NCI-H1092 (cell line): Measurements from ENCODE around the gene BRCA2.

Experiments used
- DNase-seq: peaks from one replicate; lab custom pipeline; 2025; lab: John Stamatoyannopoulos, UW

BRCA2 gene

DNA sequence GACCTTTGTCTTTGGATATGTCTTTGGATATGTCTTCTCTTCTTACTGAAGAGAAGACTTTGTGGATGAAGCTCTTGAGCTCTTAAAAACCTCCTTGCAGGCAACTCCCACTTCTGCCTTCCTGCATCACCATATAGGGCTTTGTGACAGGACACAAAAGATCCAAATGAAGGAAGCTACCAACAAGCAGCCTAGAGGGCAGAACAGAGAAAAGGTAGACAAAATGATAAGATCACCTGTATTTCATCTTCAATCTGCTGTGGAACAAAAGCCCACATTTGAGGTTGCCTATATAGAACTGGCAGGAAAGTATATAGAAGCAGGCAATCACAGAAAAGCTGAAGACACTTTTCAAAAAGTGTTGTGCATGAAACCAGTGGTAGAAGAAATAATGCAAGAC, 70.1 kb downstream of the BRCA2 start:
- DNase-seq, result no peak

DNA sequence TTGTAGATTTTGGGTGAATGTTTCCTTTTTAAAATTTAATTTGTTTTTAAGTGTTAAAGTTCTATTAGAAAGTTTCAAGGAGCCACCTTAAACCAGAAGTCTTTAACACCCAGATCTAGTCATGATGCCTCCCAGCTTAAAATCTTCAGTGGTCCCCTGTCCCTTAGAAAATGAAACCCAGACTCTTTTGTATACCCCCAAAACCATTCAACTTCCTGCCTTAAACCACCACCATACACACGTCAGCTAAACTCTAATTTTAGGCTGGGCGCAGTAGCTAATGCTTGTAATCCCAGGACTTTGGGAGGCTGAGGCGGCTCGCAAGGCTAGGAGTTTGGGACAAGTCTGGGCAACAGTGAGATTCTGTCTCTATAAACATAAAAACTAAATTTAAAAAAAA, 74.7 kb downstream of the BRCA2 start:
- DNase-seq, result no peak

DNA sequence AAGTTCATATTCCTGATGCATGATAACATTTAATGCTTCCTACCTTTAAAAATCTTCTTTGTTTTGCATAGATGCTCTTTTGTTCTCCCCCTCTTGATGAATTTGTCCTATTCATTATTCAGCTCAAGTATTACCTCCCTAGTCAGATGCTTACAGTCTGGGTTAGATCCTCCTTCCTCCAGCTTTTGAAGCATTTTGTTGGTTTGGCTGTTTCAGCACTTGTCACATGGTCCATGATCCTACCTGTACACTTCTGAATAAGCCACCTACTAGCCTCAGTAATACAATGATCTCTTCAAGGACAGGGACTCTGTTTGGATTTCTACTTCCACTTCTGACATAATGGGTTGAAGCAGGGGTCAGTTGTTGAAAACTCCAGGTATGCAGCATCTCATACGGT, 75.2 kb downstream of the BRCA2 start:
- no peak for DNase-seq

DNA sequence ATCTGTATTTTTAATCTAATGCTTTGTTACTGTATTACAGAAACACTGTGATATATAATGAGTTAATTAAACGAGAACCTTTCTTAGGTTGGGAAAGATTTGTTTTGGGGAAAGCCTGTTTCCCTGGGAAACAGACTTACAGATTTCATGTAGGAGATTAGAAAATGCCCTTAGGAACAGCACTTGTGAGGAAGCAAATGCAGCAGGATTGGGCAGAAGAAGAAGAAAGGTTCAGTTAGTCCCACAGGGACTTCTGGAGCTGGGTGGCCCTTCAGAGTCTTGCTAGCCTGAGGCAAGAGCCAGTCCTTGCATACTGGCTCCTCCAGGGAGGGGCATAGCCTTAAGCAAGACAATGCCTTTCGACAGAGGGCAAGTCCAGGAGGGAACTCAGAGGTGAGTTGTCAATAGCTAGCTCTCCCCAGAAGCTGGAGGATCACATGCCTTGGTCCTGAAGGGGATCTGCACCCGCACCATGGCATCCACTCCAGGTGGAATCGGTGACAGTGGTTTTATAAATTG, 75.9 kb downstream of the BRCA2 start:
- no peak for DNase-seq

DNA sequence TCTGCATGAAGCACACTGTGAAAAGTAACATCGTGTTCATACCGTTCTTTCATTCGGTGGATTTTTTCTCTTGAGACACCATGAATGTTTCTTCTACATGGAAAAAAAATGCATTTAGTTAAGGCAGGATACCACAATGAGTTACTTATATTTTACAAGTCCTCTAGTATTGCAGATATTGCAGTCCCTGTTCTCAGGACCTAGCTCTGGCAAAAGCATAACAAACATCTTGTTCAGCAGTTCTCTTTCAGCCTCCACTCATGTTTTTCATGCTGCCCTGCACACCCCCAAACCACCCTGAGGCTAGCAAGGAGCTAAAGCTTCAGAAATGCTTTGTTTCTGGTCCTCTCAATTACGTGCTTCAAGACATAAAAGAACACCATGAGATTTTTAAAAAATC, 87.8 kb downstream of the BRCA2 start:
- DNase-seq, result no peak

DNA sequence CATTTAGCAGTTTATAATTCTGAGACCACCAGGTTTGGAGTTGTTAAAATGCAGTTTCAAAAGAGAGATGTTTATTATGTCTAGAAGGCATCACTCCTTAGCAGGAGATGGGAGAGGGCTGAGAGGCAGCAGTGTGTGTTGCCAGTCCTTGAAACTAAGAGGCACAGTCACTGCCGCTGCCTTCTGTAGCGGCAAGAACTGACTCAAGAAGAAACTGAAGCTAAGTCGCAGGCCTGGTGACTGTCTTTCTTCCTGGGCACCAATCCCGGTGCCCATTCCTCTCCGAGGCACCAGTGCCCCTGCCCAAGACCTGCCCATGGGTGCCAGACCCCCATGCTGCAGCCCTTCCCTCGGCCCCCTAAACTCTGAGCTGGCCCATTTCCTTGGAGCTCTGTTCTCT, 92.5 kb downstream of the BRCA2 start:
- DNase-seq, result no peak

DNA sequence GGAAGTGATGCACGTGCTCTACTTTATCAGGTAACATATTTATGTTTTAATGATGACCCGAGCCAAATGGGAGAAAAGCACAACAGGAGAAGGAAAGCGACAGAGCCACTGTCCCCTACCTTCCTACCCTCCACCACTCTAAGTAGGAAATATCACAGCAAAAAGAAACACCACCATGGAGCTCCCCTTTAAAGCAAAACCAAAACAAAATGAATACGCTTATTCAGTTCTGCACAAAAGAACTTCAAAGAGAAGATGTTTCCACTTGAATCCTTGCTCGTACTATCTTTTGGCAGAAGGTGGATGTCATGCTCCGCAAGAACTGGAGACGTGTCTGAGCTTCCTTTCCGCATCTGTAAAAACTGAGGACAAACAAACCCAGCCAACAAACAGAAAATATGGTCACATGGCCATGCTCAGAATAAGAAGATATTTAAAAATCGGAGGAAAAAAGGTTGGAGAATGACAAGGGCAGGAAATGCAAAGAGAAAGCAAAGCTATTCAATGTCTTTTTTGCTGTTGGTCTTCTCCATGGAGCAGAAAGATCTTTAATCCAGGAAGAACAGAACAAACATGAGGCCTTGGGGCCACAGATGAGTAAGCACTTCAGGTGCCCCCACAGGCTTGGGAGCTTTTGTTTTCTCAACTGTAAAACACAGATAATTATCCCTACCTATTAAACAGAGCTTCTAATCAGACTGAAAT, 93.1 kb downstream of the BRCA2 start:
- DNase-seq, result no peak

DNA sequence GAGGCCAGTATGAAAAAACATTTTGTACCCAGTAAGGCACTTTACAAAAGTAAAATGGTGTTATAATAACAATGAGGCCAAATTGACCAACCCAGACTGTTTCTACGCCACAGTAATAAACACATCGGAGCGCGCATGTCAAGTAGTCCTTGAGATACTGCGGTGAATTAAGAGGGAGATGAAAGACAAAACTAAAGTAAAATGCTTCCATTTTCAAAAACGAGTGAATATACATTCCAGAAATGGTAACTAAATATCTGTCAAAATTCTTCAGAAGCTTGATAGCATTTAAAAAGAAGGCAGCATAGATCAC, 93.6 kb downstream of the BRCA2 start:
- DNase-seq, result peak; percentile 15

DNA sequence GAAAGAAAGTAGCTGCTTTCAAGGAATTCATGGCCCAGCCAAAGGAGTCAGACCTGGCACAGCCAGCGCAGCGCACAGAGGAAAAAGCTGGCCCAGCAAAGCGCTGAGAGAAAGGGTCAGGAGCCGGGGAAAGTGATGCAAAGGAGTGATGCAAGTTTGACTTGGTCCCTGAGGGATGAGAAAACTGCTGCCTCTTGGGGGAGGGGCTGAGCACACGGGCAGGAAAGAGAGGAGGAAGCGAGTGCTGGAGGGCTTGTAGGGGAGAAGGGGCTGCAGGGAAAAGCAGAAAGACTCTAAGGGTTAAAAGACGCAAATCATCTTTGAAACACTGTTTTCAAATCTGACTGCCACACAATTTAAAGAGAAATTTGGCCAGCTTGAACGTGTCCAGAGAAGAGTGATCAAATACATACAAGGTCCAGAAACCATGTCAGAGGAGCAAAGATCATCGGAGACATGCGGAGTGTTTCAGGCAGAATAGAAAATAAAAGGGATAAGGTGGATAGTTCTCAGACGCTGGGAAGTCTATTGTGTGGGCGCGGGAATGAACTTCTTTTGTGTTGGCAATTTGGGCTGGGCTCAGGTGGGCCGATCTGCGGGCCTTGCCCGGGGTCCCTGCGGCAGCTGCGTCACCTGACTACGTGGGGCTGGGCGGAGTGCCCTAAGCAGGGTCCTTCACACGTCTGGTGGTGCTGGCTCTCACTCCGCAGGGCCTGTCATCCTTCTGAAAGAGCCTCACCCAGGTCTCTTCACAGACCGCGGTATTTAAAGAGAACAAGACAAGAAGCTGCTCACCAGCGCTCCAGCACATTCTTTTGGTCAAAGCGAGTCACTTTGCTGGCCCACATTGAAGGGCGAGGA, 94.5 kb downstream of the BRCA2 start:
- no peak for DNase-seq

DNA sequence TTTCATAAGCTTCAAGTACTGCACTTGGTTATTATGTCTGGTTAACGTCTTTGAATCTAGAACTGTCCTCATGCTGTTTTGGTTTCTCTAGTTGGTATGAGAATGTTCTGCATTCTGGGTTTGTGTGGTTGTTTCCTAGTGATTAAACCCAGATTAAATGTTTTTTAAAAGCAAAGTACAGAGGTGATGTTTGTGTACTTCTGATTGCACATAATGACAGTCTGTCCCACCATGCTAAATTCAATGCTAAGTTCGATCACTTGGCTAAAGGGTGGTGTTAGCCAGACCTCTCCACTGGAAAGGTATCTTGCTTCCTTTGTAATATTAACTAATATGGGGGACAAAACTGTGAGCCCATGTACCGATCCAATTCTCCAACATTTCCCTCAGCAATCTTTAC, 98.0 kb downstream of the BRCA2 start:
- DNase-seq, result no peak

DNA sequence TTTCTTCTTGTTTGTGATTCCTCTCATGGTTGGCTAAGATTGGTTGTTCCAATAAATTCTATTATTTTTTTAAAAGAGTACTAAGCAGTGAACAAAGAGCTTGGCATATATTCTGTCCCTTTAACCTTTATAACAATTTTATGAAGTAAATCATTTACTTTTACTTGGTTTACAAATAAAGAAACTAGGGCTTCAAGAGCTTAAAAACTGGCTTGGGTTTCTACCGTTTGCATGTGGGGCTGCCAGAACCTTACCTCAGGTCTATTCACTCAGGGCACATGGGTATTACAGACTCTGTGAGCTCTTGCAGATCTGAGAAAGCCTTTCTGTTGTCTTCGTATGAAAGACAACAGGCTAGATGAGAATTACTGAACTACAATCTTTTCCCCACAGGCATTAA, 99.3 kb downstream of the BRCA2 start:
- no peak for DNase-seq

DNA sequence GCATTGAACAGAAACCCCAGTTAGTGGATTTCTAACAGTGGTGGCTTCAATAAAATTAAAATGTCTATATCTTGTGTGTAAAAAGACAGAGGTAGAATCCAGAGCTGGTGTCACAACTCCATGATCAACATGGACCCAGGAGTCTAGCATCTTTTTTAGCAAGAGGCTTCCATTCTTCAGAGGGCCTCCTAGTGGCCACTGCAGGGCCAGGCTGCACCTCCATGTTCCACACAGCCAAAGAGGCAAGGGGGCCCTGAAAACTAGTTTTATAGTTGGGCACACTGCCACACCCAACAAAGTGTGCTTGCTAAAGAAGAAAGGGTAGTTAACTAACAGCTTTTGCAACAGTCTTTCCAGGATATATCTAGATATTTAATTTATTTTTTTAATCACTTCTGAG, 99.7 kb downstream of the BRCA2 start:
- no peak for DNase-seq

DNA sequence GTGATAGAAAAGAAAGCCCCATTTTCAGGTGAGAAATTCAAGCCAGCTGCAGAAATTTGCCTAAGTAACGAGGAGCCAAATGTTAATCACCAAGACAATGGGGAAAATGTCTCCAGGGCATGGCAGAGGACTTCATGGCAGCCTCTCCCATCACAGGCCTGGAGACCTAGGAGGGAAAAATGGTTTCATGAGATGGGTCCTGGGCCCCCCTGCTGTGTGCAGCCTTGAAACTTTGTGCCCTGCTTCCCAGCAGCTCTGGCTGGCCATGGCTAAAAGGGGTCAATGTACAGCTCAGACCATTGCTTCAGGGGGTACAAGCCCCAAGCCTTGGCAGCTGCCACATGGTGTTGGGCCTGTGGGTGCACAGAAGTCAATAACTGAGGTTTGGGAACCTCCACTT, 102.7 kb downstream of the BRCA2 start:
- DNase-seq, result no peak

DNA sequence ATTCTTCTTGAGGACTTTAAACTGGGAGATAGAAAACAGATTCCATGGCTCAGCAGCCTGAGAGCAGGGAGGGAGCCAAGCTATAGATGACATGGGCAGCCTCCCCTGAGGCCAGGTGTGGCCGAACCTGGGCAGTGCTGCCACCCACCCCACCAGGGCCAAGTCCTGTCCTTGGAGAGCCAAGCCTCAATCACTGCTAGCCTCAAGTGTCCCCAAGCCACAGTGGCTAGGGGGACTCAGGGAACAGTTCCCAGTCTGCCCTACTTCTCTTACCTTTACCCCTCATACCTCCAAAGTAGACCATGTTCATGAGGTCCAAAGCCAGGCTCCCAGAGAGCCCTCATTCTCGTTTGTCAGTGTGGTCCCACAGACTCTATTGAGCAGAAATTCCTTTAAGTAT, 104.6 kb downstream of the BRCA2 start:
- no peak for DNase-seq

DNA sequence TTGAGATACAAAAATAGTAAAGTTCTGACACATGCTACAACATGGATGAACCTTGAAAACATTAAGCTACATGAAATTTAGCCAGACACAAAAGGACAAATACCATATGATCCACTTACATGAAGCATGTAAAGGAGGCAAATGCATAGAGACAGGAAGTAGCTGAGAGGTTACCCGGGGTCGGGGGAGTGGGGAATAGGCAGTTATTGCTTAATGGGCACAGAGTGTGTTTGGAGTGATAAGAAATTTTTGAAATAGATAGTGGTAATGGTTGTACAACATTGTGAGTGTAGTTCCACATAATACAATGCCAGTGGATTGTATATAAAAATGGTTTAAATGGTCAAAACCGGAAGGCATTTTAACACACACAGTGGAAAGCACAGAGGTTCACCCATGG, 108.3 kb downstream of the BRCA2 start:
- no peak for DNase-seq

DNA sequence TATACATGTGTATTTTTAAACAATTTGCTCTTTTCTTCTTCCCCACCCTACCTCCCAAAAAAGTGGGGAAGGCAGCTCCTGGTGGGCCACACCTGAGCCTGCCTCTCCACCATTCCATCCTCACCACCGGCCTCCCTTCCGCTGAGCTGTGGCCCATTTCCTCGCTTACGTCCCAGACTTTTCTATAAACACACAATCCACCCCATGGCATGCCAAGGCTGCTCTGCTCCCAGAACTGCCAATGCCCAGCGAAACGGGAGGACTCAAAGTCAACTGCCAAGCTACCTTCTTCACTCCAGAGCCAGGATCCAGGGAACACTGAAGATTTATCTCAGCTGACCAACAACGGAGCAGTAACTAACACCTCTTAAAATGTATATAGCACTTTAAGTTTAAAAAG, 109.8 kb downstream of the BRCA2 start:
- no peak for DNase-seq

DNA sequence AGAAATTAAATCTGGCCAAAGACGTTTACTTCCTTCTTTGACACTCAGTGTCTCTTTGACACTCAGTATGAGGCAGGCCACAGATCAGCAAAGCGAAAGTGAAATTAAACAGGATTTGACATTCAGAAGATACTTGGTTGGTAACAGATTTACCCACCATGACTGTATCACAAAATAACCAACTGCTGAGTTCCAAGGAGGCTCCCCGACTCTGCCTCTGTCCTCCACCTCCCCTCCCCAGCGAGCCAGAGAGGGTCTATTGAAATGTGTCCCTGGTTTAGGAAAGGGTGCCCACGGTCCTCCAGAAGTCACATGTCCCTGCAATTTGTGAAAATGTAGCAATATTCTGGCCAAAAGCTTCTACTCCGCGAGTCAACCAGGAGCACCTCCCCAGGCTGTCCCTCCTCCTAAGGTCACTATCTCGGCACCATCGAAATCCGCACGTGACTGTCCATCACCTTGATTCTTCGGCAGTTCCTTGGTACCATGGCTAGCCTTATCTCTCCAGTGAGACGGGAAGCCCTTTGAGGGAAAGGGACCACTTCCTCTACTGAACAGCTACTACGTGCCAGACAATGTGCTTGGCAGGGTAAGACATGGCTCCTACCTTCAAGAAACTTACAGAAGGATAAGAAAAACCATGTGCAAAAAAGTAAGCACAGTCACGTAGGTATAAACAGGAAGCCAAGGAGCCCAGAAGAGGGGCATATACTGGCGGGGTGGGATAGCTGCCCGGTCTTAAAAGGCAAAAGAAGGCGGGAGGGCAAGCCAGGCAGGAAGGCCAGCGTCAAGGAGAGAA, 111.1 kb downstream of the BRCA2 start:
- no peak for DNase-seq

DNA sequence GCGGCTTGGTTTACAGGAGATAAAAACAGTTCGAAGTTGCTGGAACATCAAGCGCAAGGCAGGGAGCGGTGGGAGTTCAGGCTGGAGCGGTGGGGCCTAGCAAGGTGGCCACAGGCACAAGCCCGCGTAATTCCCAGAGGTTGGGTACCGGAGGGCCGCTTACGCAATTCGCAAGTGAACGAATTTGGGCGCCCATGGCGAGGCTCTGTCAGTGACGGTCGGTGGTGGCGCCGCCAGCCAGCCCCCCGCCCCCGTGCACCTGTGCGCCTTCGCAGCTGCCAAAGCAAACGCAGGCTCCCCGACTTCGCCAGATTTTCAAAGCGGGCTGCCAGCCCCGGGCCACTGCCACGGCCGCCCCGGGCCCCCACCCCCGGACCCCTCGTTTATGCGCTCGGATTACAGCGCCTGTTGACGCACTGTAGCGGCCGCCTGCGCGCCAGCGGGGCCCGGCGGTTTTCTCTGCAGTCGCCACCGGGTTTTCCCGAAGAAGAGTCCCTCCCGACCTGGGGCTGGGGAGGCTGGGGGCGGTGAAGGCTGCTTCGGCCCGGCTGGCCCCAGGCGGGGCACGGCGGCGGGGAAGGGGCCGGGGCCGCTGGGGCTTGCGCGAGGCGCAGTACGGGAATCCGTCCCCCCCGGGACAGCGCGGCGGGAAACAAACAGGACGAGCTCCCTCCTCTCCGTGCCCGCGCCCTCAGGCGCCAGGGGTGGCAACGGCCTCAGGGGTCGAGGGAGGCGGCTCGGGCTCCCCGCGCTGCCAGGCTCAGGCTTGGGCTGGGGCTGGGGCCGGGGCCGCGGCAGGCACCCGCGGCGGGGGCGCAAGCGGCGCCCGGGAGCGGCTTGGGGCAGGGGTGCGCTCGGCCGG, 111.9 kb downstream of the BRCA2 start:
- peak; percentile 28 for DNase-seq

DNA sequence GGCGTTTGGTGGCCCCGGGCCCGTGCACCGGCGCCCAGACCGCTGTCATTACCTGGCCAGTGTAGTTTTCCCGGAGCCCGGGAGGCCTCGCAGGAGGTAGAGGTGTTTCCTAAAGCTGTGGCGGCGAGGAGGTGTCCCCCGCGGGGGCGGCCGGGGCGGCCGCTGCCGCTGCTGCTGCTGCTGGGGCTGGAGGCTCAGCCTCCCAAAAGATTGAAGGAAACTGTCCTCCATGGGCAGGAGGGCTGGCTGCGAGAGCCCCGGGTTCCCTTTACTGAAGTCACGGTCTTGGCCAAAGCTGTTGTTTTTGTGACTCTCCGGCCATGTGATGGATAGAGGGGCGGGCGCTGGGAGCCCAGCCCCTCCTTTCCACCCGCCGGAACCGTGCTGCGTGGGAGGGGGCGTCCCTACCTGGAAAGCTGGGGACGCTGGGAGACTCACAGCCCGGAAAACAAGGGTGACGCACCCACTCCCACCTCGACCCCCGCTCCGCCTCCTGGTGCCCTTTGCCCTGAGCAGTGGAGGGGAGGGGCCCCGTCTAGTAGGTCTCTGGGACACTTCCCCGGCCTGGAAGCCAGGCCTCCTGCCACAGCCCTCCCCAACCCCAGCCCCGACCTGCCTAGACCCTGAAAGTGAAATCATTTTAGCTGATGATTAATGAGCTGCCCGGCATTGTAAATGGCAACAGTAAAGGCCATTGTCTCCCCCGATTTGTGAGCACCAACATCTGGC, 112.7 kb downstream of the BRCA2 start, which contains the start of gene N4BP2L1:
Gene N4BP2L1 (minus strand): TSS at position 279 of the 729 bp plus-strand sequence. CDS start 48 bp downstream, at position 231.
- peak; percentile 30 for DNase-seq

DNA sequence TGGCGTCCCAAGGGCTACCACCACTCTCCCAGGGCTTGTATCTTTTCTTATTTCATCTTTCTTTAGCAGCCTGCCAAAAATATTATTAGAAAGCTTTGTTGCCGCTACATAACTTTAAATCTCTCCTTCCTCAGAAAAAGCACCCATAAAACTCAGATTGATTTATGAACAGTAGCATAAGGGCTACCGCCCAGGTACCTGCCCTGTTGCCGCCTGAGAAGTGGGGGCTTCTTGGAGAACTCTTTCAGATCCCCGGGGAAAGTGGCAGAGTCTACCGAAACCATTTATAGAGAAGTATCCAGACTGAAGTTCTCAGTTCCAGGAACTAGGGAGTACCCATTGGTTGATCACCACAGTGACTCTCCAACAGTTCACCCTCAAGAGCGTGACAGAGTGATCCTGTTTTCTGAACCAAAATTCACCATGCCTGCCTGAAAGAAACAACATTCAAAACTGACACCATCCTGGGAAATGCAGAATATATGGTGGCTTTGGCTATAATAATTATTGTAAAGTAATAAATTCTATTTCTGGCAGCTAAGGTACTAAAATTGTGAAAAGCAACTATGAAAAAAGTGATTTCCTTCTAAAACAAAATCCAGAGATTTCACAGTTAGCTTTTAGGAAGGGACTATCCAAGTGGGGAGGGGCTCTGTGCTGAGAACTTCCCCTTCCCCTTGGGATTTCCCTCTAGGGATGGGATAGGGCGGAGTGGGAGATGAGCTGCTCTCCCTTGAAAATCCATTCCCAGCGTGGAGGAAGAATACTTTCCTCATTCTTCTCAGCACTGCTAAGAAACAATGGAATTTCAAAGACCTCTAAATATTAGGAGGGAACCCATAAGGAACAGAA, 113.5 kb downstream of the BRCA2 start:
- DNase-seq, result no peak
